ENCODE measurements around the gene FAM227A.
"Not testable (repeated sequence)": the region's sequence is repeated elsewhere in the genome, so short reads cannot be mapped to it uniquely, and the experiment has no call there.

FAM227A gene

DNA sequence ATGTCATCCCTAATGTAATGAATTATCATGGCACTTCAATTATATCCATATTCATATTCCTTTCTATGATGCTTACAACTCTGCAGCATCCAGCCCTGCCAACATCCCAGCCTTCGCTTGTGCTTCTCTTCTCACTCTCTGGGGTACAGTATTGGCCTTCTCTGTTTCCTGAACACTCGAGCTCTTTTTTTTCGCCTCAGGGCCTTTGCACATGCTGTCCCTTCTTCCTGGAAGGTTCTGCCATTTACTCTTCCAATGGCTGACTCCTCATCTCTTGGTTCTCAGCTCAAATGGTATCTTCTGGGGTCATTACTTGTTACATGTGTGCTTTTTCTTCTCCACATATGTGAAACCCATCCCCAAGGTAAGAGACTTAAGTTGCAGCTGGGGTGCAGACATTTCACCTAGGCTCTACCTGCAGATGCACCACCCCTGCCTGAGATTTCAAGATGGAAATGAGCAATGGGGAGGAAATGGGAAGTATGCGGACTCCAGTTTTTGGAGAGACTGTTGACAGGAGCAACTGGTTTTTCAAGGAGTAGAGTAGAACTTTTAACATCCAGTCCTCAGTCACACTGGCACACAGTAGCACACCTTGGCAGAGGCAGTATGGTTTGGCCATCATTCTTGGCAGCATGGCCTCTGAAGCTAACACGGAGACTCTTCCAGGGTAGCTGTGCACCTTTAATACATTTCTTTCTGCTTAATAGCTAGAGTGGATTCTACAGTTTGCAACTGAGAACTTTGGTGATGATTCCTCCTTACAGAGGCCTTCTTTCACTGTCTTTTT is 43.8 kb downstream of the FAM227A start:
- no peaks in the 10 kb centered on the region for H3K27me3 ChIP-seq (ENCODE audit: control insufficient read depth, insufficient read depth, low read length)
- no CpG with 5 or more reads among the region's 5 CpGs for WGBS (ENCODE audit: insufficient coverage, insufficient read length)
- H3K4me1 ChIP-seq (ENCODE audit: control insufficient read depth, insufficient read depth, low read length): no peaks in the 10 kb centered on the region
- no peaks in the 10 kb centered on the region for H3K36me3 ChIP-seq (ENCODE audit: control insufficient read depth, insufficient read depth, low read length)
- no peak overlapping the region for H3K27ac ChIP-seq (ENCODE audit: low read length)
- H3K9me3 ChIP-seq (ENCODE audit: control insufficient read depth, insufficient read depth, low read length): no peaks in the 10 kb centered on the region
- DNase-seq (ENCODE audit: low read depth, low spot score): no peak
- H3K4me3 ChIP-seq (ENCODE audit: low read length): no peak overlapping the region

DNA sequence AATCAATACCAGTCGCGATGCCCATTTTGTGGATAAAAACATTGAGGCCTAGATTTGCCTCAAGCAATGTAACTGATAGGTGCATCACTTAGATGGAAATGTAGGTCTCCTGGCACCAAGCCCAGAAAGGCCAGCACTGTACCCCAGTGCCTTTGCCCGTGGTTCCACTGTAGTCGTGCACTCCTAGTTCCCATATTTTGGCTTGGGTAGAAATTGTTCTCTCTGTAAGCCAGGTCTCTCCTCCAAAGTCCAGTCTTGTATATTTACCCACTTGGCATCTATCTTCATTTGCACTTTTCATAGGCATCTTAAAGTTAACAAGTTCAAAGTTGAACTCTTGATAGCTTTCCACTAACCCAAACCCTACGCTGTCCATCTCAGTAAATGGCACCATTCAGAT is 44.6 kb downstream of the FAM227A start:
- no CpG with 5 or more reads among the region's 5 CpGs for WGBS (ENCODE audit: insufficient coverage, insufficient read length)
- no peaks in the 10 kb centered on the region for H3K36me3 ChIP-seq (ENCODE audit: control insufficient read depth, insufficient read depth, low read length)
- no peaks in the 10 kb centered on the region for H3K4me1 ChIP-seq (ENCODE audit: control insufficient read depth, insufficient read depth, low read length)
- no peak overlapping the region for H3K4me3 ChIP-seq (ENCODE audit: low read length)
- H3K27ac ChIP-seq (ENCODE audit: low read length): no peak overlapping the region
- H3K27me3 ChIP-seq (ENCODE audit: control insufficient read depth, insufficient read depth, low read length): no peaks in the 10 kb centered on the region
- no peak for DNase-seq (ENCODE audit: low read depth, low spot score)
- no peaks in the 10 kb centered on the region for H3K9me3 ChIP-seq (ENCODE audit: control insufficient read depth, insufficient read depth, low read length)

DNA sequence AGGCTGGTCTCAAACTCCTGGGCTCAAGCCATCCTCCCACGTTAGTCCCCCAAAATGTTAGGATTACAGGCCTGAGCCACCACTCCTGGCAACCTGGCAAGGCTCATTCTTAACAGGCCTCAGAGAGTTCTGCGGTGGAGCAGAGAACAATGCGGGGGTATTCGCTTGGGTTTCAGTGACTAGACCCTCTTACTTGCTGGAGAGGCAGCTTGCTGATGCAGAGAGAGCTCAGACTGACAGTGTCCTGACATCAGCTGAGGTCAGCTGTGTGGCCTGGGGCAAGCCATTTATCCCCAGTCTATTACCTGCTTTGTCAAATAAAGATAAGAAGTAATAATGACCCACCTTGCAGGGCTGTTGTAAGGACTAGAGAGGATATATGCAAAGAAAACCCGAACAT is 46.0 kb downstream of the FAM227A start:
- no peak for DNase-seq (ENCODE audit: low read depth, low spot score)
- Histone ChIP-seq H3K27ac (ENCODE audit: low read length) (no peak overlapping the region), H3K27me3 (ENCODE audit: control insufficient read depth, insufficient read depth, low read length) (no peaks in the 10 kb centered on the region), H3K9me3 (ENCODE audit: control insufficient read depth, insufficient read depth, low read length) (no peaks in the 10 kb centered on the region), H3K4me3 (ENCODE audit: low read length) (no peak overlapping the region), H3K36me3 (ENCODE audit: control insufficient read depth, insufficient read depth, low read length) (no peaks in the 10 kb centered on the region), H3K4me1 (ENCODE audit: control insufficient read depth, insufficient read depth, low read length) (no peaks in the 10 kb centered on the region)
- no CpG with 5 or more reads among the region's 5 CpGs for WGBS (ENCODE audit: insufficient coverage, insufficient read length)

DNA sequence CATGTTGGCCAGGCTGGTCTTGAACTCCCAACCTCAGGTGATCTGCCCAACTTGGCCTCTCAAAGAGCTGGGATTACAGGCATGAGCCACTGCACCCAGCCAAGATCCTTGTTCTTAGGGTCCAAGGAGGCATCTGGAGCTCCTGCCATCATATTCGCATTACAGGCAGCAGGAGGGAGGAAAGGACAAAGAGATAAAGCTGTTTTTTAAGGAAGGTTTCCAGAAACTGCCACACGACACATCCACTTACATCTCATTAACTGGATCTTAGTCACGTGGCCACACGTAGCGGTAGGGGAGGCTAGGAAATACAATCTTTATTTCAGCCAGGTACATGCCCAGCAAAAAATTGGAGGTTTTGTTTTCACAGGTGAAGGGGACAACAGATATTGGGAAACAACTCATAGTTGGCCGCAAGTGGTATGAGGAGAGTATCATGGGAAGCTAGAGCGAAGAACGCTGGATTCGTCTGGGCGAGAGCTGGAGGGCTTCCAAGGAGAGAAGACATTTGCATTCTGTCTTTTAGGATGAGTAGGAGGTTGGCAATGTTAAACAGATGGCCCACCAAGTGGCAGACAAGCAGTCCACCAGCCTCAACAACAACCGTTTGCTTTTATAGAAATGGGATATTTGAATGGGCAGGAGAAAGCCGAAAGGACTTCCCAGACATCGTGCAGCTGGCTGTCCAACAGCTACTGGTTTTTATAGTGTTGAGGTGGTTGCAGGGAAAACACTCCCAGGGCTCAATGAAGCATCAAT is 47.0 kb downstream of the FAM227A start:
- DNase-seq (ENCODE audit: low read depth, low spot score): no peak
- no peaks in the 10 kb centered on the region for H3K36me3 ChIP-seq (ENCODE audit: control insufficient read depth, insufficient read depth, low read length)
- no peak overlapping the region for H3K27ac ChIP-seq (ENCODE audit: low read length)
- no peaks in the 10 kb centered on the region for H3K4me1 ChIP-seq (ENCODE audit: control insufficient read depth, insufficient read depth, low read length)
- H3K27me3 ChIP-seq (ENCODE audit: control insufficient read depth, insufficient read depth, low read length): no peaks in the 10 kb centered on the region
- no CpG with 5 or more reads among the region's 13 CpGs for WGBS (ENCODE audit: insufficient coverage, insufficient read length)
- H3K9me3 ChIP-seq (ENCODE audit: control insufficient read depth, insufficient read depth, low read length): no peaks in the 10 kb centered on the region
- no peak overlapping the region for H3K4me3 ChIP-seq (ENCODE audit: low read length)

DNA sequence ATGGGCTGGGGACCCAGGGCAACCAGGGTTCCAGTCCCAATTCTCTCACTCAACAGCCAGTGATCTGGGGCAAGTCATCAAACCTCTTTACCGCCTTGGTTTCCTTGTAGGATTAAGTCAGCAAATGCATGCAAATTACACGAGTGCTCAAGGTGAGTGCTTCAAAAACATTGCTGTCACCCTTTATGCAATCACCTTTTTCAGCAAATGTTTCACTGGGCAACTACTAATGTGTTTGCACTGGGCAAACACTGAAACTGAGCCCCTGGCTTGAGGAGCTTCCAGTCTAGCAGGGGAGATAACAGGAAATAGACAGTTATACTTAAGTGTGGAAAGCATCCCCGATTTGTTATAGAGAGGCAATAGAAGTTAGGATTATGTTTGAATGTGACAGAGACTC is 48.5 kb downstream of the FAM227A start:
- Histone ChIP-seq H3K4me1 (ENCODE audit: control insufficient read depth, insufficient read depth, low read length) (no peaks in the 10 kb centered on the region), H3K27ac (ENCODE audit: low read length) (no peak overlapping the region), H3K36me3 (ENCODE audit: control insufficient read depth, insufficient read depth, low read length) (no peaks in the 10 kb centered on the region), H3K4me3 (ENCODE audit: low read length) (no peak overlapping the region), H3K9me3 (ENCODE audit: control insufficient read depth, insufficient read depth, low read length) (no peaks in the 10 kb centered on the region), H3K27me3 (ENCODE audit: control insufficient read depth, insufficient read depth, low read length) (no peaks in the 10 kb centered on the region)
- no CpG with 5 or more reads among the region's 3 CpGs for WGBS (ENCODE audit: insufficient coverage, insufficient read length)
- no peak for DNase-seq (ENCODE audit: low read depth, low spot score)

DNA sequence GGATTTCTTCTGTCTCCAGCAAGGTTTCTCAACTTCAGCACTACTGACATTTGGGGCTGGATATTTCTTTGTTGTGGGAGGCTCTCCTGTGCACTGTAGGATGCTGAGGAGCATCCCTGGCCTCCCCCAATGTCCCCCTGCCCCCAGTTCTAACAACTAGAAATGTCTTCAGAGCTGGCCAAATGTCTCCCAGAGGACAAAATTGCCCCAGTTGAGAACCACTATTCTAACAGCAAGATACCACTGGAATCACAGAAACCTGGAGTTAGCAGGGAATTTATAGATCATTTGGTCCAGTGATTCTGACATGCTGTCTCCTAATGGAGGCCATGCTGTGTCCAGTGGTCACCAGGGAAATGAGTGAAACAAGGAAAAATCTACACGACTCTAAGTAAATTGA is 54.0 kb downstream of the FAM227A start:
- H3K27me3 ChIP-seq (ENCODE audit: control insufficient read depth, insufficient read depth, low read length): no peaks in the 10 kb centered on the region
- no CpG with 5 or more reads among the region's 1 CpG for WGBS (ENCODE audit: insufficient coverage, insufficient read length)
- H3K4me3 ChIP-seq (ENCODE audit: low read length): no peak overlapping the region

DNA sequence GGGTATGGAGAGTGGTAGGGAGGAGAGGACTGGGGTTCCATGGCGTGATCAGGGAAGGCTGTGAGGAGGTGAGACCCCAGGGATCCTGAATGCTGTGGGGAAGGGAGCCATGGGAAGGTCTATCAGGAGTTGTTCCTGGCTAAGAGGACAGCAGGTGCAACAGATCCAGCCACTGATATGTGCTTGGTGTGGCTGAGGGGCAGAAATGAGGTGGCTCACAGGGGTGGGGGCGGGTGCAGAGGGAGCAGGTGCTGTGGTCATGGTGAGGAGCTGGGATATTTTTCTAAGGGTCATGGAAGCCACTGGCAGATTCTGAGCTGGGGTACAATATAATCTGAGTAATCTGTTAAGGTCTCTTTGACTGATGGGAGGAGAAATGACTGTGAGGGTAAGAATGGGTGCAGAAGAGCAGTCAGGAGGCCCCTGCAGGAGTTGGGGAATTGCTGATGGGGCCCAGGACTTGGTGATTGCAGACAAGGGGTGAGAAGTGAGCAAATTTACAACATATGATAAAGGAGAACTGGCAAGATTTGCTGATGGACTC is 54.9 kb downstream of the FAM227A start:
- DNase-seq (ENCODE audit: low read depth, low spot score): no peak
- Histone ChIP-seq H3K4me3 (ENCODE audit: low read length) (no peak overlapping the region), H3K4me1 (ENCODE audit: control insufficient read depth, insufficient read depth, low read length) (no peaks in the 10 kb centered on the region), H3K36me3 (ENCODE audit: control insufficient read depth, insufficient read depth, low read length) (no peaks in the 10 kb centered on the region), H3K9me3 (ENCODE audit: control insufficient read depth, insufficient read depth, low read length) (no peaks in the 10 kb centered on the region), H3K27ac (ENCODE audit: low read length) (no peak overlapping the region), H3K27me3 (ENCODE audit: control insufficient read depth, insufficient read depth, low read length) (no peaks in the 10 kb centered on the region)
- WGBS (ENCODE audit: insufficient coverage, insufficient read length): no CpG with 5 or more reads among the region's 2 CpGs

More for the DNA sequence above, 54.0 kb downstream of the FAM227A start:
- no peak for DNase-seq (ENCODE audit: low read depth, low spot score)
- no peaks in the 10 kb centered on the region for H3K9me3 ChIP-seq (ENCODE audit: control insufficient read depth, insufficient read depth, low read length)
- no peak overlapping the region for H3K27ac ChIP-seq (ENCODE audit: low read length)
- no peaks in the 10 kb centered on the region for H3K4me1 ChIP-seq (ENCODE audit: control insufficient read depth, insufficient read depth, low read length)
- H3K36me3 ChIP-seq (ENCODE audit: control insufficient read depth, insufficient read depth, low read length): no peaks in the 10 kb centered on the region

DNA sequence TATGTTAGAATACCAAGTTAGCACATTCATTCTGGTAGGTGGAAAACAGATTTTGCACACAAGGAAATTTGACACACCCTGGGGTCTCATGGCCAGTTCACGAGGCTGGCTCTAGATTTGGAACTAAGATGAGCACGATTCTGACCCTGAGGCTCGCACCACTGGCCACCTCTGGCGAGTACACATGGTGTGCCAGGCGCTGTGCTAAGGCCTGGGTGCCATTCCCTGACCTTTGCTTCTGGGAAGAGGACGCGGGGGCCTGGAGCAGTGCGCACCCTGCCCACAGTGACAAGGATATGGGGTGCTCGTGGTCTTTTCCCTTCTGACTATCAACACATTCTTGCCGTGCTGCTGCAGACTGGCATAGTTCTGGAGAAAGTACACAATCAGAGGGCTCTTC is 56.7 kb downstream of the FAM227A start:
- H3K36me3 ChIP-seq (ENCODE audit: control insufficient read depth, insufficient read depth, low read length): no peaks in the 10 kb centered on the region
- no peaks in the 10 kb centered on the region for H3K4me1 ChIP-seq (ENCODE audit: control insufficient read depth, insufficient read depth, low read length)
- no peak overlapping the region for H3K4me3 ChIP-seq (ENCODE audit: low read length)
- no peaks in the 10 kb centered on the region for H3K27me3 ChIP-seq (ENCODE audit: control insufficient read depth, insufficient read depth, low read length)
- no peak overlapping the region for H3K27ac ChIP-seq (ENCODE audit: low read length)
- H3K9me3 ChIP-seq (ENCODE audit: control insufficient read depth, insufficient read depth, low read length): no peaks in the 10 kb centered on the region
- no CpG with 5 or more reads among the region's 10 CpGs for WGBS (ENCODE audit: insufficient coverage, insufficient read length)
- no peak for DNase-seq (ENCODE audit: low read depth, low spot score)

DNA sequence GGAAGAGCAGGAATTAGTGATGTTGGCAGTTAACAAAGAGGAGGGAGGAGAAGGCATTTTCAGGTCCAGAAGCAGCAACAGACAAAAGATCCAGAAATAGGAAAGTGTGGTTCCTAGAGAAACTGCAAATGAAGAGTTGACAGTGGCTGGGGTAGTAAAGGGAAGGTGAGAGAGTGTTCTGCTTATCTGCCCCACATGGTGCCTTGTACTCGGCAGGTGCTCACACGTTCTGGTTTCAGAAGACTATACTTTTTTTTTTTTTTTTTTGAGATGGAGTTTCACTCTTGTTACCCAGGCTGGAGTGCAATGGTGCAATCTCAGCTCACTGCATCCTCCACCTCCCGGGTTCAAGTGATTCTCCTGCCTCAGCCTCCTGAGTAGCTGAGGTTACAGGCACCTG is 73.3 kb downstream of the FAM227A start:
- no CpG with 5 or more reads among the region's 3 CpGs for WGBS (ENCODE audit: insufficient coverage, insufficient read length)
- not testable (repeated sequence) for DNase-seq (ENCODE audit: low read depth, low spot score); H3K9me3 ChIP-seq (ENCODE audit: control insufficient read depth, insufficient read depth, low read length); H3K27me3 ChIP-seq (ENCODE audit: control insufficient read depth, insufficient read depth, low read length); H3K4me3 ChIP-seq (ENCODE audit: low read length); H3K4me1 ChIP-seq (ENCODE audit: control insufficient read depth, insufficient read depth, low read length); H3K36me3 ChIP-seq (ENCODE audit: control insufficient read depth, insufficient read depth, low read length); H3K27ac ChIP-seq (ENCODE audit: low read length)

DNA sequence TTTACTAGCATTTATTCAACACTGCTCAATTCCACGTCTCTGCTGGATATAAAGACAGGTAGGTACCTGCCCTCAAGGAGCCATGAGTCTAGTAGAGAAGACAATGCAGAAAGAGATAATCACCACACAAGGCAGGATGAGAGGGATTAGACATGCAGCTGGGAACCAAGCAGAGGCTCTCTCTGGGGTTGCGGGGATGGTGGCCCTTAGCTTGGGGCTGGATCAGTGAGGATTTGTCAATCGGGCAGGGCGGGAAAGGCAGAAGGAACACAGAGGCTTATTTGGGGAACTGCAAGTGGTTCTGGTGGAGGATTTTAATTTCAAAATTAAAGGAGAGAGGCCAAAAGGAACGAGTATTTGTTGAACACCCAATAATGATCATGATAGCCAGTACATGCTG is 77.7 kb downstream of the FAM227A start:
- no peaks in the 10 kb centered on the region for H3K36me3 ChIP-seq (ENCODE audit: control insufficient read depth, insufficient read depth, low read length)
- H3K4me3 ChIP-seq (ENCODE audit: low read length): no peak overlapping the region
- no peaks in the 10 kb centered on the region for H3K27me3 ChIP-seq (ENCODE audit: control insufficient read depth, insufficient read depth, low read length)
- H3K27ac ChIP-seq (ENCODE audit: low read length): no peak overlapping the region
- no peaks in the 10 kb centered on the region for H3K9me3 ChIP-seq (ENCODE audit: control insufficient read depth, insufficient read depth, low read length)
- no peaks in the 10 kb centered on the region for H3K4me1 ChIP-seq (ENCODE audit: control insufficient read depth, insufficient read depth, low read length)
- no peak for DNase-seq (ENCODE audit: low read depth, low spot score)
- no CpG with 5 or more reads among the region's 5 CpGs for WGBS (ENCODE audit: insufficient coverage, insufficient read length)
